GM12878 (cell line): Measurements from ENCODE around the gene SPRN. TPM values are rescaled to one million over a fixed set of nuclear protein-coding genes. Genes with fewer than 3 reads are reported as not detected.

ENCODE experiments used
- HCFC1 ChIP-seq: fragments of 150-350 bp; IDR thresholded peaks from 2 replicates; pipeline ENCODE4 v1.6.1; 2014; ENCODE audit warnings: low read length
- LARP7 ChIP-seq: fragments of 450-650 bp; IDR thresholded peaks from 2 replicates; pipeline ENCODE4 v1.6.1; 2017; ENCODE audit warnings: mild to moderate bottlenecking
- RFX5 ChIP-seq: IDR thresholded peaks from 2 replicates; pipeline ENCODE4 v1.6.1; 2011; ENCODE audit warnings: low read depth, low read length, improper control_type of control experiment
- ZNF207 ChIP-seq: fragments of 450-650 bp; IDR thresholded peaks from 2 replicates; pipeline ENCODE4 v1.6.1; 2014; ENCODE audit warnings: antibody characterized with exemption, mild to moderate bottlenecking, borderline replicate concordance
- ZNF274 ChIP-seq: IDR thresholded peaks from one replicate; pipeline ENCODE4 v1.8.0; 2011; ENCODE audit not compliant: insufficient read length, insufficient read depth
- polyA plus RNA-seq, 11 experiments: library from polyadenylated mRNA; depleted of rRNA in 4 of 11; unstranded in 6 of 11; stranded (reverse) in 5 of 11; fragments of >200 nt; fragmentation: Nextera tagmentation in 4 of 11; fragmentation: Illumina TruSeq in 1 of 11; extraction: Ambion mirVana in 4 of 11; extraction: Trizol in 1 of 11; gene quantifications; 1 replicate in 1 of 11; 2 replicates in 10 of 11; pipeline versions ENCODE4 v1.2.1 to v1.2.3, GENCODE V29; 2011 to 2016; ENCODE audit warnings: inconsistent platforms in 2 of 11, missing spikeins in 2 of 11, low read depth in 1 of 11
- total RNA-seq, 4 experiments: library from RNA; depleted of rRNA in 3 of 4; stranded (reverse); fragments of >200 nt in 3 of 4; fragmentation: Illumina TruSeq in 1 of 4; extraction: Trizol in 1 of 4; gene quantifications; 2 replicates each; pipeline versions ENCODE4 v1.2.1 to v1.2.3, GENCODE V29; 2013 to 2021
- TF ChIP-seq, protein P1 (sequence below): fragments of 450-650 bp; IDR thresholded peaks from 2 replicates; pipeline ENCODE4 v1.6.1; 2017; ENCODE audit warnings: antibody characterized with exemption, mild to moderate bottlenecking, moderate library complexity
- TF ChIP-seq, protein P2 (sequence below): fragments of 150-350 bp; IDR thresholded peaks from 2 replicates; pipeline ENCODE4 v1.6.1; 2016; ENCODE audit warnings: low read depth, low read length
- TF ChIP-seq, protein P3 (sequence below): IDR thresholded peaks from 2 replicates; pipeline ENCODE4 v1.6.1; 2012; ENCODE audit warnings: improper control_type of control experiment, low read depth, low read length; ENCODE audit not compliant: insufficient replicate concordance
- TF ChIP-seq, protein P4 (sequence below): IDR thresholded peaks from 2 replicates; pipeline ENCODE4 v1.6.1; 2011; ENCODE audit warnings: borderline replicate concordance, low read depth, mild to moderate bottlenecking, moderate library complexity, low read length; ENCODE audit not compliant: insufficient read depth, poor library complexity, severe bottlenecking

SPRN gene
- total and polyA plus RNA-seq, 10 of the 15 experiments (the other 5 are each of a cell fraction or from before 2014, with no cell fraction given) = 0.03 to 0.96 (median 0.46) TPM; not detected in 6

DNA sequence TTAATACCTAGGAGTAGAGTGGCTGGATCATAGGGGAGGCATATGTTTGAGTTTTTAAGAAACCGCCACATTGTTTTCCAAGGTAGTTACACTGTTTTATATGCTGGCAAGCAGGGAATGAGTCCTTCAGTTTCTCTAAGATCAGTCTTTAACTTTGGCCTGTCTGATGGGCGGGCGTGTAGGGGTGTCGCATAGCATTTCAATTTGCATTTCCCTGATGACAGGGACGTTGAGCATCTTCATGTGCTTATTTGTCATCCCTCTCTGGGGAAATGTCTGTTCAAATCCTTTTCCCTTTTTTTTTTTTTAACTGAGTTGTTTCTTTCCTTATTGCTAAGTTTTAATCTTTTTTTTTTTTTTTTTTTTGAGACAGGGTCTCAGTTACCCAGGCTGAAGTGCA lies 20.6 kb downstream of the SPRN start (continued):
- TF ChIP-seq, protein P1, sequence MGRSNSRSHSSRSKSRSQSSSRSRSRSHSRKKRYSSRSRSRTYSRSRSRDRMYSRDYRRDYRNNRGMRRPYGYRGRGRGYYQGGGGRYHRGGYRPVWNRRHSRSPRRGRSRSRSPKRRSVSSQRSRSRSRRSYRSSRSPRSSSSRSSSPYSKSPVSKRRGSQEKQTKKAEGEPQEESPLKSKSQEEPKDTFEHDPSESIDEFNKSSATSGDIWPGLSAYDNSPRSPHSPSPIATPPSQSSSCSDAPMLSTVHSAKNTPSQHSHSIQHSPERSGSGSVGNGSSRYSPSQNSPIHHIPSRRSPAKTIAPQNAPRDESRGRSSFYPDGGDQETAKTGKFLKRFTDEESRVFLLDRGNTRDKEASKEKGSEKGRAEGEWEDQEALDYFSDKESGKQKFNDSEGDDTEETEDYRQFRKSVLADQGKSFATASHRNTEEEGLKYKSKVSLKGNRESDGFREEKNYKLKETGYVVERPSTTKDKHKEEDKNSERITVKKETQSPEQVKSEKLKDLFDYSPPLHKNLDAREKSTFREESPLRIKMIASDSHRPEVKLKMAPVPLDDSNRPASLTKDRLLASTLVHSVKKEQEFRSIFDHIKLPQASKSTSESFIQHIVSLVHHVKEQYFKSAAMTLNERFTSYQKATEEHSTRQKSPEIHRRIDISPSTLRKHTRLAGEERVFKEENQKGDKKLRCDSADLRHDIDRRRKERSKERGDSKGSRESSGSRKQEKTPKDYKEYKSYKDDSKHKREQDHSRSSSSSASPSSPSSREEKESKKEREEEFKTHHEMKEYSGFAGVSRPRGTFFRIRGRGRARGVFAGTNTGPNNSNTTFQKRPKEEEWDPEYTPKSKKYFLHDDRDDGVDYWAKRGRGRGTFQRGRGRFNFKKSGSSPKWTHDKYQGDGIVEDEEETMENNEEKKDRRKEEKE = no peak
- TF ChIP-seq ZNF274 (no peak), LARP7 (no peak), HCFC1 (no peak), RFX5 (no peak), ZNF207 (no peak)
- TF ChIP-seq, protein P2, sequence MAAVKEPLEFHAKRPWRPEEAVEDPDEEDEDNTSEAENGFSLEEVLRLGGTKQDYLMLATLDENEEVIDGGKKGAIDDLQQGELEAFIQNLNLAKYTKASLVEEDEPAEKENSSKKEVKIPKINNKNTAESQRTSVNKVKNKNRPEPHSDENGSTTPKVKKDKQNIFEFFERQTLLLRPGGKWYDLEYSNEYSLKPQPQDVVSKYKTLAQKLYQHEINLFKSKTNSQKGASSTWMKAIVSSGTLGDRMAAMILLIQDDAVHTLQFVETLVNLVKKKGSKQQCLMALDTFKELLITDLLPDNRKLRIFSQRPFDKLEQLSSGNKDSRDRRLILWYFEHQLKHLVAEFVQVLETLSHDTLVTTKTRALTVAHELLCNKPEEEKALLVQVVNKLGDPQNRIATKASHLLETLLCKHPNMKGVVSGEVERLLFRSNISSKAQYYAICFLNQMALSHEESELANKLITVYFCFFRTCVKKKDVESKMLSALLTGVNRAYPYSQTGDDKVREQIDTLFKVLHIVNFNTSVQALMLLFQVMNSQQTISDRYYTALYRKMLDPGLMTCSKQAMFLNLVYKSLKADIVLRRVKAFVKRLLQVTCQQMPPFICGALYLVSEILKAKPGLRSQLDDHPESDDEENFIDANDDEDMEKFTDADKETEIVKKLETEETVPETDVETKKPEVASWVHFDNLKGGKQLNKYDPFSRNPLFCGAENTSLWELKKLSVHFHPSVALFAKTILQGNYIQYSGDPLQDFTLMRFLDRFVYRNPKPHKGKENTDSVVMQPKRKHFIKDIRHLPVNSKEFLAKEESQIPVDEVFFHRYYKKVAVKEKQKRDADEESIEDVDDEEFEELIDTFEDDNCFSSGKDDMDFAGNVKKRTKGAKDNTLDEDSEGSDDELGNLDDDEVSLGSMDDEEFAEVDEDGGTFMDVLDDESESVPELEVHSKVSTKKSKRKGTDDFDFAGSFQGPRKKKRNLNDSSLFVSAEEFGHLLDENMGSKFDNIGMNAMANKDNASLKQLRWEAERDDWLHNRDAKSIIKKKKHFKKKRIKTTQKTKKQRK = no peak
- TF ChIP-seq, protein P3, sequence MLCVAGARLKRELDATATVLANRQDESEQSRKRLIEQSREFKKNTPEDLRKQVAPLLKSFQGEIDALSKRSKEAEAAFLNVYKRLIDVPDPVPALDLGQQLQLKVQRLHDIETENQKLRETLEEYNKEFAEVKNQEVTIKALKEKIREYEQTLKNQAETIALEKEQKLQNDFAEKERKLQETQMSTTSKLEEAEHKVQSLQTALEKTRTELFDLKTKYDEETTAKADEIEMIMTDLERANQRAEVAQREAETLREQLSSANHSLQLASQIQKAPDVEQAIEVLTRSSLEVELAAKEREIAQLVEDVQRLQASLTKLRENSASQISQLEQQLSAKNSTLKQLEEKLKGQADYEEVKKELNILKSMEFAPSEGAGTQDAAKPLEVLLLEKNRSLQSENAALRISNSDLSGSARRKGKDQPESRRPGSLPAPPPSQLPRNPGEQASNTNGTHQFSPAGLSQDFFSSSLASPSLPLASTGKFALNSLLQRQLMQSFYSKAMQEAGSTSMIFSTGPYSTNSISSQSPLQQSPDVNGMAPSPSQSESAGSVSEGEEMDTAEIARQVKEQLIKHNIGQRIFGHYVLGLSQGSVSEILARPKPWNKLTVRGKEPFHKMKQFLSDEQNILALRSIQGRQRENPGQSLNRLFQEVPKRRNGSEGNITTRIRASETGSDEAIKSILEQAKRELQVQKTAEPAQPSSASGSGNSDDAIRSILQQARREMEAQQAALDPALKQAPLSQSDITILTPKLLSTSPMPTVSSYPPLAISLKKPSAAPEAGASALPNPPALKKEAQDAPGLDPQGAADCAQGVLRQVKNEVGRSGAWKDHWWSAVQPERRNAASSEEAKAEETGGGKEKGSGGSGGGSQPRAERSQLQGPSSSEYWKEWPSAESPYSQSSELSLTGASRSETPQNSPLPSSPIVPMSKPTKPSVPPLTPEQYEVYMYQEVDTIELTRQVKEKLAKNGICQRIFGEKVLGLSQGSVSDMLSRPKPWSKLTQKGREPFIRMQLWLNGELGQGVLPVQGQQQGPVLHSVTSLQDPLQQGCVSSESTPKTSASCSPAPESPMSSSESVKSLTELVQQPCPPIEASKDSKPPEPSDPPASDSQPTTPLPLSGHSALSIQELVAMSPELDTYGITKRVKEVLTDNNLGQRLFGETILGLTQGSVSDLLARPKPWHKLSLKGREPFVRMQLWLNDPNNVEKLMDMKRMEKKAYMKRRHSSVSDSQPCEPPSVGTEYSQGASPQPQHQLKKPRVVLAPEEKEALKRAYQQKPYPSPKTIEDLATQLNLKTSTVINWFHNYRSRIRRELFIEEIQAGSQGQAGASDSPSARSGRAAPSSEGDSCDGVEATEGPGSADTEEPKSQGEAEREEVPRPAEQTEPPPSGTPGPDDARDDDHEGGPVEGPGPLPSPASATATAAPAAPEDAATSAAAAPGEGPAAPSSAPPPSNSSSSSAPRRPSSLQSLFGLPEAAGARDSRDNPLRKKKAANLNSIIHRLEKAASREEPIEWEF = no peak
- TF ChIP-seq, protein P4, sequence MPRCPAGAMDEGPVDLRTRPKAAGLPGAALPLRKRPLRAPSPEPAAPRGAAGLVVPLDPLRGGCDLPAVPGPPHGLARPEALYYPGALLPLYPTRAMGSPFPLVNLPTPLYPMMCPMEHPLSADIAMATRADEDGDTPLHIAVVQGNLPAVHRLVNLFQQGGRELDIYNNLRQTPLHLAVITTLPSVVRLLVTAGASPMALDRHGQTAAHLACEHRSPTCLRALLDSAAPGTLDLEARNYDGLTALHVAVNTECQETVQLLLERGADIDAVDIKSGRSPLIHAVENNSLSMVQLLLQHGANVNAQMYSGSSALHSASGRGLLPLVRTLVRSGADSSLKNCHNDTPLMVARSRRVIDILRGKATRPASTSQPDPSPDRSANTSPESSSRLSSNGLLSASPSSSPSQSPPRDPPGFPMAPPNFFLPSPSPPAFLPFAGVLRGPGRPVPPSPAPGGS = no peak
